GM19043 (cell line): ENCODE results near the gene ADAM8.
"Not testable (repeated sequence)": the region's sequence is repeated elsewhere in the genome, so short reads cannot be mapped to it uniquely, and the experiment has no call there.

Experiments used
- ATAC-seq: cut with Tn5 transposase; IDR thresholded peaks from one replicate; pipeline ENCODE4 v1.9.1; 2021; ENCODE audit warnings: low read depth; ENCODE audit not compliant: unreplicated experiment

ADAM8 gene

DNA sequence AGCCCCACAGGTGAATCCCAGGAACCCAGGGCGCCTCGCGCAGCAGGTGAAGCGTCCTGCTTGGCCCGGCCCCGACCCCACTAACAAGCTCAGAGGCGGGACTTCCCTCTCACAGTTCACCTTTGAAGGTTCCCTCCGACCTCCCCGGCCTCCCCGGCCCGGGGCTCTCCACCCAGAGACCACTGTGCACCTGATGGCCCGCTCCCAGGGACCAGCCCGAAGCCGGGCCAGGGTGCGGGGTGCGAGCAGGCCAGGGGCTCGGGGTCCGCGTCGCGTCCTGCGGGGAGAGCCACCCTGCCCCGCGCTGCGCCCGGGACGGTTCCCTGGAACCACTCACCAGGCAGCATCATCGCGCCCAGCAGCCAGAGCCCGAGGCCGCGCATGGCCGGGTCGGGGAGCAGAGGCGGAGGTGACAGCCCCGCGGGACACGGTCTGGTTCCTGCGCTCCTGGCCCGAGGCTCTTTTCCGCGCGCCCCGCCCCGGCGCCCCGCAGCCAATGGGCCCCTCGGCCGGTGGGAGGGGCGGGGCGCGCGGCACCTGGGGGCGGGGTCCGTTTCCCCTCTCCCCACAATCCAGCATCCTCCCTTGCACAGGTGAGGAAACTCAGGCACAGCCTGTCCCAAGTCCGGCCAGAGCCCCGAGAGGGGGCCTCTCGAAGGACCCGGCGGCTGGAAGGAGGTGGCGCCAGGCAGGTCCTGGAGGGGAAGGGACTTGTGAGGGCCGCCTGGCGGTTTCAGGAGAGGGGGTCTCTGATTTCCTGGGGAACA, at the start of gene ADAM8:
Gene ADAM8, minus strand, starts transcription at position 434 of the 767 bp plus-strand sequence. Its CDS starts 51 bp downstream, at position 383.
- ATAC-seq, result peak; percentile 43

DNA sequence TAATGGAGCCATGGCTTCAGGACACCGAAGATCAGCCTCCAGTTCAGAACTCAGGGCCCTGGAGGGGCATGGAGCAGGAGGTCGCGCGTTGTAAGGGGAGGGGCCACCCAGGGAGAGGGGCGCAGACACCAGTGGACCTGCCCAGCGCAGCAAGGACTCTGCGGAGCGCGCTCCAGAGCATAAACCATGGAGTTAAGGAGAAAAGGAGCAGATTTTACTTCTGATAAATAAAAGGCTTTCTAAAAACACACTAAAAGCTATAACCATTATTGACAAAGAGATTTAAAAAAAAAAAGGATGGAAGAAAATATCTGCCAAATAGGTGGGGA, 49.5 kb upstream of the ADAM8 start:
- ATAC-seq, result no peak

DNA sequence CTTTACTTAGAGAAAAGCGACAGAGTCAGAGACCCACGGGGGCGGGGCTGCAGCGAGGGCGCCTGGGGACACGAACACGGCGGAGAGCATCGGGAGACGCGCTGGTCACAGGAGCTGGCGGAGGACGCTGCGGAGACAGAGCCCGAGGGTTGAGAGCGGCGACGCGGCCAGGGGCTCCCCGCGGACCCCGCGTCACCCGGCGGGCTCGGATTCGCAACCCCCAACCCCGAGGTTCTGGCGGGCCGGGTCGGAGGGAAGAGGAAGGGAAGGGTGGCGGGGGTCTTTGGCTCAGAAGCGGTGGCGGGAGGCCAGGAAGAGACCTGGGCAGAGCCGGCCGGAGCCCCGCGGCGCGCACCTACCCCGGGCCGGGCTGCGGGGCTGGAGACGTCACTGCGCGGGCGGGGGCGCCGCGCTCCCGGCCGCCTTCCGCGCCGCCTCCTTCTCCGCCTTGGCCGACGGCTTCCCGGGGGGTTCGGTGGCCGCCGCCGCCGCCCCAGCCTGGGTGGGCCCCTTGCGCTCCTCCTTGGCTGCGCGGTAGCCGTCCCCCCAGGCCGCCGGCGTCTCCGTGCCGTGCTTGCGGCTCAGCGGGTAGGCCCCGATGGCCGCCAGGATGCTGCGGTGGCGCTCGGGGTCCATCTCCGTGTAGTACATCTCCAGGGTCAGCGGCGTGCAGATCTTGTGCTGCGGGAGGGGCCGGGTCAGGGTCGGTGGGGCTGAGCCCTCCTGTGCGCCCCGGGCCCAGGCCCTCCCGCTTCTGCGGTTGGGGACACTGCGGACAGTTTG, 49.0 kb upstream of the ADAM8 start:
- ATAC-seq, result no peak

DNA sequence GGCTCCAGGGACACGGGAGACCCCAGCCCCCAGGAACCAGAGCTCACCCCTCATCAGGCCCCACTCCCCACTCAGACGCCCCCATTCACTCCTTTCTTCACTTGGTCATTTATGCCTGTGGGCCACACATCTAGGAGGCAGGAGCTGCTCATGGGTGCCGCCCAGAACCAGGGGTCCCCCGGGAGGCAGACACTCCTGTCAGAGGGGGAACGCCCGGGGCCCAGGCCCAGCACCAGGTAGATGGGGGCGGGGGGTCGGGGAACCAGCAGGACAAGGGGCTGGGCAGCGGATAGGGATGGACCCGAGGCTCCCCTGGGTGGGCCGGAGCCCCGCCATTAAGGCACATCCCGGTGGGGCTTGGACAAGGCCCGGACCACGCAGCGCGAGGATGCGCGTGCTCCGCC, 48.2 kb upstream of the ADAM8 start:
- ATAC-seq, result no peak

DNA sequence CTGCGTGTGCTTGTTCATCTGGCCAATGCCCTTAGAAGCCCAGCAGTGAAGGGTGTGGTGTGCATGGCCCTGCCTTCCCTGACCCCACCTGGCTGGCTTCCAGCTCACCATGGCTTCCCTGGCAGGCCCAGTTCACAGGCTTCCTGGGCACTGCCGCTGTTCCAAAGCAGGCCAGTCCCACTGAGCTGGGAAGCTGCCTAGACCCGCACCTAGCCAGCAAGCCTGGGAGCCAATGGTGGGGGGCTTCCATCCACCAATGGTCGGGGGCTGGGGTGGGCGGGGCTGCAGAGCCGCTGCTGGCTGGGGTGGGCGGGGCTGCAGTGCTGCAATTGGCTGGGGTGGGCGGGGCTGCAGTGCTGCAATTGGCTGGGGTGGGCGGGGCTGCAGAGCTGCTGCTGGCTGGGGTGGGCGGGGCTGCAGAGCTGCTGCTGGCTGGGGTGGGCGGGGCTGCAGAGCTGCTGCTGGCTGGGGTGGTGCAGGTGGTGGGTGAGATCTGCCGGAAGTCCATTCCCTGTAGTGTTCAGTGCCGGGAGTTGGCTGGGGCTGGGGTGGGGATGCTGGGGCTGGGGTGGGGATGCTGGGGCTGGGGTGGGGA, 47.6 kb upstream of the ADAM8 start:
- peak; percentile 72 for ATAC-seq

DNA sequence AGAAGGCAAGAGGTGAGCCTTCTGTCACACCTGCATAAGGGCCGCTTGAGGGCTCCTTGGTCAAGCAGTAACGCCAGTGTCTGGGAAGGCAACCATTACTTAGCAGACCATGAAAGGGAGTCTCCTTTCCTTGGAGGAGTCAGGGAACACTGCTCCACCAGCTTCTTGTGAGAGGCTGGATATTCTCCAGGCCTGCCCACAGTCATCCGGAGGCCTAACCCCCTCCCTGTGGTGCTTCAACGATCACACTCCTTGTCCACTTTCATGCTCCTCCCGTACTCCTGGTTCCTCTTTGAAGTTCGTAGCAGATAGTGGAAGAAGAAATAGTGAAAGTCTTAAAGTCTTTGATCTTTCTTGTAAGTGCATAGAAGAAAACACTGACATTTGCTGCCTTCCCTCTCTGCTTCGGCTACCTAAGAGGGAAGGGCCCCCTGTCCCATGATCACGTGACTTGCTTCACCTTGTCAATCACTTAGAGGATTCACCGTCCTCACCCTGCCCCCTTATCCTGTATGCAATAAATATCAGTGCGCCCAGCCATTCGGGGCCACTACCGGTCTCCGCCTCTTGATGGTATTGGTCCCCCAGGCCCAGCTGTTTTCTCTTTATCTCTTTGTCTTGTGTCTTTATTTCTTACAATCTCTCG, 45.5 kb upstream of the ADAM8 start:
- not testable (repeated sequence) for ATAC-seq

DNA sequence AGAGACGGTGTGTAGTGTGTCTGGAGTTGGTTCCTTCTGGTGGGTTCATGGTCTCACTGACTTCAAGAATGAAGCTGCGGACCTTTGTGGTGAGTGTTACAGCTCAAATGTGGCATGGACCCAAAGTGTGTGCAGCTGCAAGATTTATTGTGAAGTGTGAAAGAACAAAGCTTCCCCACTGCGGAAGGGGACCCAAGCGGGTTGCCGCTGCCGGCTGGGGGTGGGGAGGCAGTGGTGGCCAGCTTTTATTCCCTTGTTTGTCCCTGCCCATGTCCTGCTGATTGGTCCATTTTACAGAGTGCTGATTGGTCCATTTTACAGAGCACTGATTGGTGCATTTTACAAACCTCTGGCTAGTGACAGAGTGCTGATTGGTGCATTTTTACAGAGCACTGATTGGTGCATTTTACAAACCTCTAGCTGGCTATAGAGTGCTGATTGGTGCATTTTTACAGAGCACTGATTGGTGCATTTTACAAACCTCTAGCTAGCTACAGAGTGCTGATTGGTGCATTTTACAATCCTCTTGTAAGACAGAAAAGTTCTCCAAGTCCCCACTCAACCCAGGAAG, 44.3 kb upstream of the ADAM8 start:
- ATAC-seq, result not testable (repeated sequence)

DNA sequence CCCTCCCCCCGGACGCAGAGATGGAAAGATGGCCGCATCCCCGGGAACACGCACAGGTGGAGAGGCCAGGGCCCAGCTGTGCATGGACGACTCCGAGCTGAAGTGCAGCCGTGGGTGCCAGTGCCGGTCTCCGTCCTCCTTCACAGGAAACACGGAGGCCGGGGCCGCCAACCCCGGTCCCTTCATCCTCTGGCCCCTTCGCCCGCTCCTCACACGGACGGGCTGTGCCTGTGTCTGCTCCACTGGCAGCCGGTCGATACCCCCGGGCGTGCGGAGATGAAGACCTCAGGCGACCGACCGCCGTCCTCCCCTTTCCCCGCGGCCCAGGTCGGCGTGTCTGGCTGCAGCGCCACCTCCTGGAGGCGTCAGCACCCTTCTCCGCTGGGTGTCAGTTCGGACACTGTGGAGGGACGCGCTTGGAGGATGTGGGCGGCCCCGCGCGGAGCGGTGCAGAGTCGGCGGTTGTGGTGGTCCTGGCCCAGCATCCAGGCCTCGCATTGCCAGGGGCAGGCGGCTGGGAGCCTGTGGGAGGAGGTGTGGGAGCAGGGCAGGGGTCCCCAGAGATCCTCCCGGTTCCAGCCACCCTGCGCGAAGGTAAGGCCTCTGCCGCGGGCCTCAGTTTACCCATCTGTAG, 41.9 kb upstream of the ADAM8 start:
- peak; percentile 79 for ATAC-seq

DNA sequence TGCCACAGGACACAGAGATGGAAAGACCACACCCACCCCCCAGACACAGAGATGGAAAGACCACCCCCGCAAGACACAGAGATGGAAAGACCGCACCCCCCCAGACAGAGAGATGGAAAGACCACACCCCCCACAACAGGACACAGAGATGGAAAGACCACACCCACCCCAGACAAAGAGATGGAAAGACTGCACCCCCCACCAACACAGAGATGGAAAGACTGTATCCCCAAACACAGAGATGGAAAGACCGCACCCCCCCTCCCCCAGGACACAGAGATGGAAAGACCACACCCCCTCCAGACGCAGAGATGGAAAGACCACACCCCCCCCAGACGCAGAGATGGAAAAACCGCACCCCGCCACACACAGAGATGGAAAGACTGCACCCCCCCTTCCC, 40.1 kb upstream of the ADAM8 start:
- no peak for ATAC-seq

DNA sequence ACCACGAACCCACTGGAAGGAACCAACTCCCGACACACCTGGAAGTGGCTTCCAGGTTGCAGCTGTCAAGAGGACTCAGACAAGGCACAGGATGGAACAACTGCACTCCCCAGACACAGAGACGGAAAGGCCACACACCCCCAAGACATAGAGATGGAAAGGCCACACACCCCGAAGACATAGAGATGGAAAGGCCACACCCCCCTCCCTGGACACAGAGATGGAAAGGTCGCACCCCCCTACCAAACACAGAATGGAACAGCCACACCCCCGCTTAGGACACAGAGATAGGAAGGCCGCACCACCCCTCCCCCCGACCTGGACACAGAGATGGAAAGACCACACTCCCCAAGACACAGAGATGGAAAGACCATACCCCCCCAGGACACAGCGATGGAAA, 39.6 kb upstream of the ADAM8 start:
- no peak for ATAC-seq

DNA sequence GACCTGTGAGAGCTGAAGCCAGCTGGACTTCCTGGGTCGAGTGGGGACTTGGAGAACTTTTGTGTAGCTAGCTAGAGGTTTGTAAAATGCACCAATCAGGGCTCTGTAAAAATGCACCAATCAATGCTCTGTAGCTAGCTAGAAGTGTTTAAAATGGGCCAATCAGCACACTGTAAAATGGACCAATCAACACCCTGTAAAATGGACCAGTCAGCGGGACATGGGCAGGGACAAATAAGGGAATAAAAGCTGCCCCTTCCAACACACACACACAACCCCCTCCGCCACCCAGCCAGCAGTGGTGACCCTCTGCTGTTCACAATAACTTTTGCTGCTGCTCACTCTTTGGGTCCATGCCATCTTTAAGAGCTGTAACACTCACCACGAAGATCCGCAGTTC, 39.2 kb upstream of the ADAM8 start:
- ATAC-seq, result no peak

DNA sequence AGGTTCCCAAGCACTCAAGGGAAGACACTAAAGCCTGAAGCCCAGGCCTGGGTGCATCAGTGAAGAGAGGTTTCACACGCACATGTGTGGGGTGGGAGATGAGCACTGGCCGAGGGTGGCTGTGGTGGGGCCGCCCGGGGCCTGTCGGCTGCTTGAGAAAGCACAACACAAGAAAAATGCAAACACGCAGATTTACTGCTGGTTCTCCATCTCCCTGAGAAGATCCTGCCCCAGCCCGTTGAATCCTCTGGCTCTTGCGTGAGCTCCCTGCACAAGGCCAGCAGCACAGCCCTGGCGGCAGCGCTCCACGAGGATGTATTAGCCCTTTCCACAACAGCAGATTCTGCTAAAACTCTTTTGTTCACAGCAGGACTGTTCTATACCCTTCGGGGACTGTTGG, 38.2 kb upstream of the ADAM8 start:
- no peak for ATAC-seq

DNA sequence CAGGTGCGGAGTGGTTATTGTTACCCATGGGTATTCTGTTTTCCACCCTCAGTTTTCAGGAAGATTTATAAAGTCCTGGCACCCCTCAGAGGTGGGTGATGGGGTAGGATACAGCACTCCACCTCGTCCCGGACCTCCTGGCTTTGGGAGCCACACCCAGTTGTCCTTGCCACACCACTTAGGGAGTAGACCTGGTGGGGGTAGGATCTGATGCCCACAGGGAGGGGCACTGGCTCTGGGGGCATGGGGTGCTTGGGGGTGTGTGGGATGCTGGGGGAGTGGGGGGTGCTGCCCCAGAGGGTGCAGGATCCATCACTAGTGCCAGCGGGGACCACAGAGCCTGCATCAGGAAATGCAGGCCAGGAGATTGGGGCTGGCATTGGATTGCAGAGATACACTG, 36.5 kb upstream of the ADAM8 start:
- no peak for ATAC-seq

DNA sequence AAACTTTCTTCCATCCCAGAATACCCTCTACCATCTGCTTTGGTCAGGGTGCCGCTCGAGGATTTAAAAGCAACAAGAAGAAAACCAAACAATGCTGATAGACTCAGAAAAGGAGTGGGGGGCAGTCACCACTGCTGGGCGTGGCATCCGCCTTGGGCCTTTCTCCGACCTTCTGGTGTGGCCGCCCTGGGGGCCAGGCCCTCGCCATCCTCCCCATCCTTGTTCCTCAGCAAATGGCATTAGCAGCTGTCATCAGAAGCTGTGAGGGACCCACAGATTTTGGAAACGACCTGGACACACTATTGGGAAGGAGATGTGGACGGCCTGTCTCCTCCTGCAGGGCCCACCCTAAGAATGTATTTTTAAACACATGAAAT, 36.1 kb upstream of the ADAM8 start:
- ATAC-seq, result no peak

DNA sequence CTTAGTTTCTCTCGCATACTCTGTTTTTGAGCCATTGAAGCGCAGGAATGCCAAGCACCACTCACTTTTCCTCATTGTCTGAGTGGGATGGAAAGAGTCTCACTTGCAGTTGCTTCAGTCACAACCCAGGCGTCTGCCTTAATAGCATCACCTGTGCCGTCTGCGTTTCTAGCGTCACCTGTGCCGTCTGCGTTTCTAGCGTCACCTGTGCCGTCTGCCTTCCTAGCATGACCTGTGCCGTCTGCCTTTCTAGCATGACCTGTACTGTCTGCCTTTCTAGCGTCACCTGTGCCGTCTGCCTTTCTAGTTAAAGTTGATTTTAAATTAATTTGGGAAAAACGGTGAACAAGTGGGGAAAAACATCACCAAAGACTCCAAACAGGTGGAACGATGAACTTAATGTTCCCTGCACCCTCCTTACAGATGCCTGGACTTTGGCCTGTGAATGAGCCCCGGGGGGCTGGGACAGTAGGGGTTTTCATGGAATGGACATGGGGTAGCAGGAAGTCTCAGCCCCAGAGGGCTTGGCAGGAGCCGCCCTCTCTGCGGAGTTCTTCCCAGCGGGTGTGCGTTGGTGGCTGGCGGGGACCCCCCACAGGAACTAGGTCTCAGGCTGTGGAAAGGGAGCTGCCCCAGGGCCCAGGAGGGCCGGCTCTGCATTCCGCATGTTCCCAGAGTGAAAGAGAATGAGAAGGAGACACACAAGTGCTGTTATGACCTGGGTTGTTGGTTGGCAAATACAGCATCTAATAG, 35.5 kb upstream of the ADAM8 start:
- ATAC-seq, result no peak

DNA sequence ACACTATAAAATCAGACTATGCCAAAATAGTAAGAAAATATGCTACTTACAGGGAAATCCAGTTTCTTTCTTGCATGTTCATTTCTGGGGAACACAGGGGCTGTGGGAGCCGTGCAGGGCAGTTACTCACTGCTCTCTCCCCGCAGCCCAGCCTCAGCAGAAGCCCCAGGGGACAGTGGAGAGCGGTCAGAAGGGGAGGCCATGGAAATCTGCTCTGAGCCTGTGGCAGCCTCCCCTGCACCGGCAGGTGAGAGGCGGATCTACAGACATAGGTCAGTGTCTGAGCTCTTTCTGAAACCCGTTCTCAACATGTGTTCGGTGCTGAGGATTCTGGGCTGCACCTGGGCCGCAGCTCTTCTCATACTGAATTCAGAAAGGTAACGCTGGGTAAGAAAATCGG, 34.9 kb upstream of the ADAM8 start:
- ATAC-seq, result no peak

DNA sequence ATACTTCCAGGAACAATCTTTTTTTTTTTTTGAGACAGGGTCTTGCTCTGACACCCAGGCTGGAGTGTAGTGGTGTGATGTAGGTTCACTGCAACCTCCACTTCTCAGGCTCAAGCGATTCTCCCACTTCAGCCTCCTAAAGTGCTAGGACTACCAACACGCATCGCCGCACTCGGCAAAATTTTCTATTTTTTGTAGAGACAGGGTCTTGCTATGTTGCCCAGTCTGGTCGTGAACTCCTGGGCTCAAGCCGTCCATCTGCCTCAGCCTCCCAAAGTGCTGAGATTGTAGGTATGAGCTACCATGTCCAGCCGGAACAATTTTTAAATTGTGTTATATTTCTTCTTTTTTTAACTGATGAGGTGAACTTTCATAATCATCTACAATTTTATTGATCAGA, 34.1 kb upstream of the ADAM8 start:
- no peak for ATAC-seq

DNA sequence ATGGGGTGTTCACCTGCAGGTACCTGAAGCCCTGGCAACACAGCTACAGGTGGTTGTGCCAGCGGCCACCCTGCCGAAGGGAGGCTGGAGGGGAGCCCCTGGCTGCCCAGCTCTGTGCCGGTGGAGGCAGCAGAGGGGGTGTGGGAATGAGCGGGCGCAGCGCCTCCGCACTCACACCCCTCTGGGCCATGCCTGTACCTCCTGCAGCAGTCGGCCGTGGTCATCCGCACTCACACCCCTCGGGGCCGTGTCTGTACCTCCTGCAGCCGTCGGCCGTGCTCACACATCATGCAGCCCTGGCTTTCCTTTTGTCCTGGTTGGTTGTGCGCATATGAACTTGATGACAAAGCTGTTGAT, 33.7 kb upstream of the ADAM8 start:
- no peak for ATAC-seq

DNA sequence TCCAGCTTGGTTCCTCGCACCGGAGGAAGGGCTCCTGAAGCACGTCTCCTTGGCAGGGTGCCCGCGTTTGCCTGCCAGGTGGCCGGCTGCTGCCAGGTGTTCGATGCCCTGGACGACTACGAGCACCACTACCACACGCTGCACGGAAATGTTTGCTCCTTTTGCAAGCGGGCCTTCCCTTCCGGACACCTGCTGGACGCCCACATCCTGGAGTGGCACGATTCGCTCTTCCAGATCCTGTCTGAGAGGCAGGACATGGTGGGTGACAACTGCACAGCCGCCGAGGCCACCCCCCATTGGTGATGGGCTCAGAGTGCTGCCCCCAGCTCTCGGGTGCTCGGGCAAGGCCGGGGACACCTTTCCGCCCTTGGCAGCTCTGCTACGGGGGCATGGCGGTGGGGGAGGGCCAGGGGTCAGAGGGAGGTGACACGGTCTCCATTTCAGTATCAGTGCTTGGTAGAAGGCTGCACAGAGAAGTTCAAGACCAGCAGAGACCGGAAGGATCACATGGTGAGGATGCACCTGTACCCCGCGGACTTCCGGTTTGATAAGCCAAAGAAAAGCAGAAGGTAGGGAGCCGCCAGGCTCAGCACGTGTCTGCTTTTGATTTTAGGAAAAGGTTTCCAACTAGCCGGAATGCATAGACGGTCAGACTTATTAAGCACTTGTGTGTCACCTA, 33.2 kb upstream of the ADAM8 start:
- no peak for ATAC-seq
